Stimulated activated CD4-positive, alpha-beta T cell treated with anti-CD3 and anti-CD28 coated beads, TNF-alpha, amount 100 ng/mL, for 4 hours (primary cell): ENCODE results near the gene ABHD17A.

ENCODE experiments used
- DNase-seq, 3 experiments: peaks; one replicate each; pipeline ENCODE4 v3.0.0-alpha.2; 2020; ENCODE audit warnings: low read depth in 3 of 3

ABHD17A gene

GRCh38 chr19:1853295-1854038 is 31.8 kb downstream of the ABHD17A start:
- DNase-seq: peak; percentile 56 to 61 (median 57)

- DNase-seq: no peak
Observed at GRCh38 chr19:1852581-1853128, 32.6 kb downstream of the ABHD17A start.

GRCh38 chr19:1851654-1852580 is 33.4 kb downstream of the ABHD17A start:
- DNase-seq: peak in 2 of 3 experiments; percentile 59 to 77

- DNase-seq: no peak
Observed at GRCh38 chr19:1850809-1851653, 34.3 kb downstream of the ABHD17A start.

- no peak for DNase-seq
Observed at GRCh38 chr19:1849886-1850398, 35.4 kb downstream of the ABHD17A start.

GRCh38 chr19:1849132-1849474 is 36.2 kb downstream of the ABHD17A start:
- no peak for DNase-seq

GRCh38 chr19:1848399-1849131 is 36.7 kb downstream of the ABHD17A start, which contains the start of gene REXO1:
REXO1 (minus strand) TSS chr19:1848483; CDS start chr19:1848358, 125 bp downstream.
- DNase-seq: peak; percentile 95 to 97 (median 96)

- no peak for DNase-seq
Observed at GRCh38 chr19:1847684-1848398, 37.5 kb downstream of the ABHD17A start.

GRCh38 chr19:1847348-1847683 is 38.0 kb downstream of the ABHD17A start:
- no peak for DNase-seq

GRCh38 chr19:1846517-1847204 is 38.6 kb downstream of the ABHD17A start:
- no peak for DNase-seq

- no peak for DNase-seq
Observed at GRCh38 chr19:1845642-1846041, 39.7 kb downstream of the ABHD17A start.

- DNase-seq: no peak
Observed at GRCh38 chr19:1845125-1845515, 40.2 kb downstream of the ABHD17A start.

- DNase-seq: no peak
Observed at GRCh38 chr19:1844513-1845124, 40.7 kb downstream of the ABHD17A start.

GRCh38 chr19:1843646-1844394 is 41.5 kb downstream of the ABHD17A start:
- no peak for DNase-seq

GRCh38 chr19:1843116-1843515 is 42.2 kb downstream of the ABHD17A start:
- DNase-seq: no peak

- DNase-seq: no peak
Observed at GRCh38 chr19:1841209-1841924, 43.9 kb downstream of the ABHD17A start.

GRCh38 chr19:1840541-1841115 is 44.7 kb downstream of the ABHD17A start:
- DNase-seq: no peak
